WTC11 (cell line): Measurements from ENCODE around the gene CACTIN. TPM values are rescaled to one million over a fixed set of nuclear protein-coding genes. Genes with fewer than 3 reads are reported as not detected.

Source experiments
- ATAC-seq: fragments of 200-7000 bp; cut with Tn5 transposase; 2 replicates; pipeline ENCODE4 v1.10.0; 2021; ENCODE audit warnings: mild to moderate bottlenecking, moderate library complexity
- CTCF ChIA-PET: fragments of 300-600 bp; sonication (Branson Sonifier 250); formaldehyde crosslinking; loops from one replicate; lab custom pipeline; 2021; ENCODE audit warnings: antibody characterized with exemption; lab: Charles Lee
- POLR2A ChIA-PET: fragments of 350-600 bp; sonication (Branson Sonifier 250); formaldehyde crosslinking; loops from one replicate; lab custom pipeline; 2021; ENCODE audit warnings: antibody characterized with exemption; lab: Charles Lee
- DNase-seq: peaks from one replicate; pipeline ENCODE4 v3.0.0; 2021; ENCODE audit warnings: low spot score
- H3K27ac Mint-ChIP-seq: 2 replicates; pipeline ENCODE4 v1.8.0; 2021; ENCODE audit warnings: mixed read lengths
- H3K27me3 Mint-ChIP-seq: 2 replicates; pipeline ENCODE4 v1.8.0; 2021; ENCODE audit warnings: low read depth, mild to moderate bottlenecking, moderate library complexity, mixed read lengths
- H3K36me3 Mint-ChIP-seq: 2 replicates; pipeline ENCODE4 v1.8.0; 2021; ENCODE audit warnings: mixed read lengths
- H3K4me1 Mint-ChIP-seq: 2 replicates; pipeline ENCODE4 v1.8.0; 2022; ENCODE audit warnings: mixed read lengths
- H3K4me3 Mint-ChIP-seq: 2 replicates; pipeline ENCODE4 v1.8.0; 2021; ENCODE audit warnings: mild to moderate bottlenecking, moderate library complexity, mixed read lengths
- H3K9me3 Mint-ChIP-seq: 2 replicates; pipeline ENCODE4 v1.8.0; 2021; ENCODE audit warnings: mixed read lengths
- CREB1 ChIP-seq: sonication (generic); formaldehyde crosslinking; IDR thresholded peaks from 2 replicates; pipeline ENCODE4 v1.8.0; 2023; ENCODE audit warnings: mild to moderate bottlenecking, missing genetic modification reagents
- FOXJ3 ChIP-seq: sonication (generic); formaldehyde crosslinking; IDR thresholded peaks from 2 replicates; pipeline ENCODE4 v1.9.0; 2021; ENCODE audit warnings: missing genetic modification reagents, mild to moderate bottlenecking, borderline replicate concordance
- FOXP1 ChIP-seq: sonication (generic); formaldehyde crosslinking; IDR thresholded peaks from 2 replicates; pipeline ENCODE4 v1.8.0; 2022; ENCODE audit warnings: missing genetic modification reagents, mild to moderate bottlenecking, moderate library complexity, borderline replicate concordance
- NFE2L1 ChIP-seq: sonication (generic); formaldehyde crosslinking; IDR thresholded peaks from 2 replicates; pipeline ENCODE4 v1.8.1; 2023; ENCODE audit warnings: missing genetic modification reagents
- NR2C2 ChIP-seq: sonication (generic); formaldehyde crosslinking; IDR thresholded peaks from 2 replicates; pipeline ENCODE4 v1.8.0; 2022; ENCODE audit warnings: mild to moderate bottlenecking, missing genetic modification reagents
- RORB ChIP-seq: fragments of 250-450 bp; sonication (Bioruptor Pico); IDR thresholded peaks from 2 replicates; pipeline ENCODE4 v1.9.0; 2021; ENCODE audit warnings: mild to moderate bottlenecking
- SMAD3 ChIP-seq: sonication (generic); formaldehyde crosslinking; IDR thresholded peaks from 2 replicates; pipeline ENCODE4 v1.8.0; 2022; ENCODE audit warnings: missing genetic modification reagents, mild to moderate bottlenecking, borderline replicate concordance
- TCF7 ChIP-seq: sonication (generic); formaldehyde crosslinking; IDR thresholded peaks from 2 replicates; pipeline ENCODE4 v1.8.0; 2022; ENCODE audit warnings: mild to moderate bottlenecking, low read depth, missing genetic modification reagents, moderate library complexity
- ZBTB21 ChIP-seq: sonication (generic); formaldehyde crosslinking; IDR thresholded peaks from 2 replicates; pipeline ENCODE4 v1.8.1; 2023; ENCODE audit warnings: mild to moderate bottlenecking, missing genetic modification reagents, borderline replicate concordance
- ZNF219 ChIP-seq: sonication (generic); formaldehyde crosslinking; IDR thresholded peaks from 2 replicates; pipeline ENCODE4 v1.8.0; 2023; ENCODE audit warnings: missing genetic modification reagents, mild to moderate bottlenecking, borderline replicate concordance
- total RNA-seq: library from RNA; stranded (reverse); gene quantifications from 3 replicates; pipeline ENCODE4 v1.2.3, GENCODE V29; 2021
- TF ChIP-seq, protein P1 (sequence below): sonication (generic); formaldehyde crosslinking; IDR thresholded peaks from 2 replicates; pipeline ENCODE4 v1.8.1; 2022; ENCODE audit warnings: mild to moderate bottlenecking, missing genetic modification reagents, moderate library complexity, borderline replicate concordance
- TF ChIP-seq, protein P2 (sequence below): sonication (generic); formaldehyde crosslinking; IDR thresholded peaks from 2 replicates; pipeline ENCODE4 v1.8.0; 2023; ENCODE audit warnings: missing genetic modification reagents, mild to moderate bottlenecking, borderline replicate concordance
- TF ChIP-seq, protein P3 (sequence below): sonication (generic); formaldehyde crosslinking; IDR thresholded peaks from 2 replicates; pipeline ENCODE4 v1.8.1; 2023; ENCODE audit warnings: mild to moderate bottlenecking, missing genetic modification reagents, moderate library complexity
- TF ChIP-seq, protein P4 (sequence below): fragments of 250-450 bp; sonication (Bioruptor Pico); IDR thresholded peaks from 2 replicates; pipeline ENCODE4 v1.9.0; 2021; ENCODE audit warnings: mild to moderate bottlenecking
- TF ChIP-seq, protein P5 (sequence below): sonication (generic); formaldehyde crosslinking; IDR thresholded peaks from 2 replicates; pipeline ENCODE4 v1.8.1; 2023; ENCODE audit warnings: mild to moderate bottlenecking, missing genetic modification reagents, borderline replicate concordance
- TF ChIP-seq, protein P6 (sequence below): fragments of 250-450 bp; sonication (Bioruptor Pico); IDR thresholded peaks from 2 replicates; pipeline ENCODE4 v1.9.0; 2021; ENCODE audit warnings: mild to moderate bottlenecking, borderline replicate concordance

The CACTIN gene
- total RNA-seq, 1 experiment from 2014 or later = 42.2 TPM

DNA sequence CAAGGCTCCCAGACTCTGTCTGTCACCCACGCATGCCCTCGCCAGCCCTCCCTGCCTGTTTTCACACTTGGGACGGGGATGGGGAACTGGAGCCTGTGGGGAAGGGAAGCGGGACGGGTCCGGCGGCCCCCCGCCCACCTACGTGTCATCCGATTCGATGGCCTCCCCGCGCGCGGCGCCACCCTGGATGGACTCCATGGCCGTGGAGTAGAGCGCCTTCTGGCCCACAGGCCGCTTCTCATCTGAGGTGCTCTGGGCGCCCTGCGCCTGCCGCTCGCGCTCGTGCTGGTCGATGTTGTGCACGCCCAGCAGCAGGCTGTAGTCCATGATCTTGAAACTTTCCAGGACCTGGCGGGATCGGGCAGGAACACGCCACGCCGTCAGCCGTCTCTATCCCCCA is 25.1 kb upstream of the CACTIN start:
- Mint-ChIP-seq H3K27me3 (no peaks in the 10 kb centered on the region), H3K36me3 (peaks cover 2% of the 10 kb centered on the region; the same call in 1 of the 2 replicates), H3K9me3 (no peaks in the 10 kb centered on the region), H3K4me1 (no peaks in the 10 kb centered on the region), H3K27ac (no peak overlapping the region), H3K4me3 (no peak overlapping the region)
- ATAC-seq = no peak
- DNase-seq = no peak
- no peak for TF ChIP-seq FOXP1
- no peak for TF ChIP-seq ZBTB21
- TF ChIP-seq, protein P1, sequence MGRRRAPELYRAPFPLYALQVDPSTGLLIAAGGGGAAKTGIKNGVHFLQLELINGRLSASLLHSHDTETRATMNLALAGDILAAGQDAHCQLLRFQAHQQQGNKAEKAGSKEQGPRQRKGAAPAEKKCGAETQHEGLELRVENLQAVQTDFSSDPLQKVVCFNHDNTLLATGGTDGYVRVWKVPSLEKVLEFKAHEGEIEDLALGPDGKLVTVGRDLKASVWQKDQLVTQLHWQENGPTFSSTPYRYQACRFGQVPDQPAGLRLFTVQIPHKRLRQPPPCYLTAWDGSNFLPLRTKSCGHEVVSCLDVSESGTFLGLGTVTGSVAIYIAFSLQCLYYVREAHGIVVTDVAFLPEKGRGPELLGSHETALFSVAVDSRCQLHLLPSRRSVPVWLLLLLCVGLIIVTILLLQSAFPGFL (CRISPR knock-in tag) = no peak
- TF ChIP-seq SMAD3 (CRISPR knock-in tag) = no peak
- TF ChIP-seq, protein P2, sequence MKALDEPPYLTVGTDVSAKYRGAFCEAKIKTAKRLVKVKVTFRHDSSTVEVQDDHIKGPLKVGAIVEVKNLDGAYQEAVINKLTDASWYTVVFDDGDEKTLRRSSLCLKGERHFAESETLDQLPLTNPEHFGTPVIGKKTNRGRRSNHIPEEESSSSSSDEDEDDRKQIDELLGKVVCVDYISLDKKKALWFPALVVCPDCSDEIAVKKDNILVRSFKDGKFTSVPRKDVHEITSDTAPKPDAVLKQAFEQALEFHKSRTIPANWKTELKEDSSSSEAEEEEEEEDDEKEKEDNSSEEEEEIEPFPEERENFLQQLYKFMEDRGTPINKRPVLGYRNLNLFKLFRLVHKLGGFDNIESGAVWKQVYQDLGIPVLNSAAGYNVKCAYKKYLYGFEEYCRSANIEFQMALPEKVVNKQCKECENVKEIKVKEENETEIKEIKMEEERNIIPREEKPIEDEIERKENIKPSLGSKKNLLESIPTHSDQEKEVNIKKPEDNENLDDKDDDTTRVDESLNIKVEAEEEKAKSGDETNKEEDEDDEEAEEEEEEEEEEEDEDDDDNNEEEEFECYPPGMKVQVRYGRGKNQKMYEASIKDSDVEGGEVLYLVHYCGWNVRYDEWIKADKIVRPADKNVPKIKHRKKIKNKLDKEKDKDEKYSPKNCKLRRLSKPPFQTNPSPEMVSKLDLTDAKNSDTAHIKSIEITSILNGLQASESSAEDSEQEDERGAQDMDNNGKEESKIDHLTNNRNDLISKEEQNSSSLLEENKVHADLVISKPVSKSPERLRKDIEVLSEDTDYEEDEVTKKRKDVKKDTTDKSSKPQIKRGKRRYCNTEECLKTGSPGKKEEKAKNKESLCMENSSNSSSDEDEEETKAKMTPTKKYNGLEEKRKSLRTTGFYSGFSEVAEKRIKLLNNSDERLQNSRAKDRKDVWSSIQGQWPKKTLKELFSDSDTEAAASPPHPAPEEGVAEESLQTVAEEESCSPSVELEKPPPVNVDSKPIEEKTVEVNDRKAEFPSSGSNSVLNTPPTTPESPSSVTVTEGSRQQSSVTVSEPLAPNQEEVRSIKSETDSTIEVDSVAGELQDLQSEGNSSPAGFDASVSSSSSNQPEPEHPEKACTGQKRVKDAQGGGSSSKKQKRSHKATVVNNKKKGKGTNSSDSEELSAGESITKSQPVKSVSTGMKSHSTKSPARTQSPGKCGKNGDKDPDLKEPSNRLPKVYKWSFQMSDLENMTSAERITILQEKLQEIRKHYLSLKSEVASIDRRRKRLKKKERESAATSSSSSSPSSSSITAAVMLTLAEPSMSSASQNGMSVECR (CRISPR knock-in tag) = no peak
- TF ChIP-seq, protein P3, sequence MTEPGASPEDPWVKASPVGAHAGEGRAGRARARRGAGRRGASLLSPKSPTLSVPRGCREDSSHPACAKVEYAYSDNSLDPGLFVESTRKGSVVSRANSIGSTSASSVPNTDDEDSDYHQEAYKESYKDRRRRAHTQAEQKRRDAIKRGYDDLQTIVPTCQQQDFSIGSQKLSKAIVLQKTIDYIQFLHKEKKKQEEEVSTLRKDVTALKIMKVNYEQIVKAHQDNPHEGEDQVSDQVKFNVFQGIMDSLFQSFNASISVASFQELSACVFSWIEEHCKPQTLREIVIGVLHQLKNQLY (CRISPR knock-in tag) = no peak
- no peak for TF ChIP-seq NFE2L1 (CRISPR knock-in tag)
- TF ChIP-seq NR2C2 (CRISPR knock-in tag) = no peak
- TF ChIP-seq, protein P4, sequence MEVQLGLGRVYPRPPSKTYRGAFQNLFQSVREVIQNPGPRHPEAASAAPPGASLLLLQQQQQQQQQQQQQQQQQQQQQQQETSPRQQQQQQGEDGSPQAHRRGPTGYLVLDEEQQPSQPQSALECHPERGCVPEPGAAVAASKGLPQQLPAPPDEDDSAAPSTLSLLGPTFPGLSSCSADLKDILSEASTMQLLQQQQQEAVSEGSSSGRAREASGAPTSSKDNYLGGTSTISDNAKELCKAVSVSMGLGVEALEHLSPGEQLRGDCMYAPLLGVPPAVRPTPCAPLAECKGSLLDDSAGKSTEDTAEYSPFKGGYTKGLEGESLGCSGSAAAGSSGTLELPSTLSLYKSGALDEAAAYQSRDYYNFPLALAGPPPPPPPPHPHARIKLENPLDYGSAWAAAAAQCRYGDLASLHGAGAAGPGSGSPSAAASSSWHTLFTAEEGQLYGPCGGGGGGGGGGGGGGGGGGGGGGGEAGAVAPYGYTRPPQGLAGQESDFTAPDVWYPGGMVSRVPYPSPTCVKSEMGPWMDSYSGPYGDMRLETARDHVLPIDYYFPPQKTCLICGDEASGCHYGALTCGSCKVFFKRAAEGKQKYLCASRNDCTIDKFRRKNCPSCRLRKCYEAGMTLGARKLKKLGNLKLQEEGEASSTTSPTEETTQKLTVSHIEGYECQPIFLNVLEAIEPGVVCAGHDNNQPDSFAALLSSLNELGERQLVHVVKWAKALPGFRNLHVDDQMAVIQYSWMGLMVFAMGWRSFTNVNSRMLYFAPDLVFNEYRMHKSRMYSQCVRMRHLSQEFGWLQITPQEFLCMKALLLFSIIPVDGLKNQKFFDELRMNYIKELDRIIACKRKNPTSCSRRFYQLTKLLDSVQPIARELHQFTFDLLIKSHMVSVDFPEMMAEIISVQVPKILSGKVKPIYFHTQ (CRISPR knock-in tag) = no peak
- no peak for TF ChIP-seq RORB (CRISPR knock-in tag)
- TF ChIP-seq TCF7 (CRISPR knock-in tag) = no peak
- TF ChIP-seq, protein P5, sequence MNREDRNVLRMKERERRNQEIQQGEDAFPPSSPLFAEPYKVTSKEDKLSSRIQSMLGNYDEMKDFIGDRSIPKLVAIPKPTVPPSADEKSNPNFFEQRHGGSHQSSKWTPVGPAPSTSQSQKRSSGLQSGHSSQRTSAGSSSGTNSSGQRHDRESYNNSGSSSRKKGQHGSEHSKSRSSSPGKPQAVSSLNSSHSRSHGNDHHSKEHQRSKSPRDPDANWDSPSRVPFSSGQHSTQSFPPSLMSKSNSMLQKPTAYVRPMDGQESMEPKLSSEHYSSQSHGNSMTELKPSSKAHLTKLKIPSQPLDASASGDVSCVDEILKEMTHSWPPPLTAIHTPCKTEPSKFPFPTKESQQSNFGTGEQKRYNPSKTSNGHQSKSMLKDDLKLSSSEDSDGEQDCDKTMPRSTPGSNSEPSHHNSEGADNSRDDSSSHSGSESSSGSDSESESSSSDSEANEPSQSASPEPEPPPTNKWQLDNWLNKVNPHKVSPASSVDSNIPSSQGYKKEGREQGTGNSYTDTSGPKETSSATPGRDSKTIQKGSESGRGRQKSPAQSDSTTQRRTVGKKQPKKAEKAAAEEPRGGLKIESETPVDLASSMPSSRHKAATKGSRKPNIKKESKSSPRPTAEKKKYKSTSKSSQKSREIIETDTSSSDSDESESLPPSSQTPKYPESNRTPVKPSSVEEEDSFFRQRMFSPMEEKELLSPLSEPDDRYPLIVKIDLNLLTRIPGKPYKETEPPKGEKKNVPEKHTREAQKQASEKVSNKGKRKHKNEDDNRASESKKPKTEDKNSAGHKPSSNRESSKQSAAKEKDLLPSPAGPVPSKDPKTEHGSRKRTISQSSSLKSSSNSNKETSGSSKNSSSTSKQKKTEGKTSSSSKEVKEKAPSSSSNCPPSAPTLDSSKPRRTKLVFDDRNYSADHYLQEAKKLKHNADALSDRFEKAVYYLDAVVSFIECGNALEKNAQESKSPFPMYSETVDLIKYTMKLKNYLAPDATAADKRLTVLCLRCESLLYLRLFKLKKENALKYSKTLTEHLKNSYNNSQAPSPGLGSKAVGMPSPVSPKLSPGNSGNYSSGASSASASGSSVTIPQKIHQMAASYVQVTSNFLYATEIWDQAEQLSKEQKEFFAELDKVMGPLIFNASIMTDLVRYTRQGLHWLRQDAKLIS = no peak
- no peak for TF ChIP-seq CREB1 (CRISPR knock-in tag)
- TF ChIP-seq FOXJ3 (CRISPR knock-in tag) = no peak
- TF ChIP-seq ZNF219 (CRISPR knock-in tag) = no peak
- TF ChIP-seq, protein P6, sequence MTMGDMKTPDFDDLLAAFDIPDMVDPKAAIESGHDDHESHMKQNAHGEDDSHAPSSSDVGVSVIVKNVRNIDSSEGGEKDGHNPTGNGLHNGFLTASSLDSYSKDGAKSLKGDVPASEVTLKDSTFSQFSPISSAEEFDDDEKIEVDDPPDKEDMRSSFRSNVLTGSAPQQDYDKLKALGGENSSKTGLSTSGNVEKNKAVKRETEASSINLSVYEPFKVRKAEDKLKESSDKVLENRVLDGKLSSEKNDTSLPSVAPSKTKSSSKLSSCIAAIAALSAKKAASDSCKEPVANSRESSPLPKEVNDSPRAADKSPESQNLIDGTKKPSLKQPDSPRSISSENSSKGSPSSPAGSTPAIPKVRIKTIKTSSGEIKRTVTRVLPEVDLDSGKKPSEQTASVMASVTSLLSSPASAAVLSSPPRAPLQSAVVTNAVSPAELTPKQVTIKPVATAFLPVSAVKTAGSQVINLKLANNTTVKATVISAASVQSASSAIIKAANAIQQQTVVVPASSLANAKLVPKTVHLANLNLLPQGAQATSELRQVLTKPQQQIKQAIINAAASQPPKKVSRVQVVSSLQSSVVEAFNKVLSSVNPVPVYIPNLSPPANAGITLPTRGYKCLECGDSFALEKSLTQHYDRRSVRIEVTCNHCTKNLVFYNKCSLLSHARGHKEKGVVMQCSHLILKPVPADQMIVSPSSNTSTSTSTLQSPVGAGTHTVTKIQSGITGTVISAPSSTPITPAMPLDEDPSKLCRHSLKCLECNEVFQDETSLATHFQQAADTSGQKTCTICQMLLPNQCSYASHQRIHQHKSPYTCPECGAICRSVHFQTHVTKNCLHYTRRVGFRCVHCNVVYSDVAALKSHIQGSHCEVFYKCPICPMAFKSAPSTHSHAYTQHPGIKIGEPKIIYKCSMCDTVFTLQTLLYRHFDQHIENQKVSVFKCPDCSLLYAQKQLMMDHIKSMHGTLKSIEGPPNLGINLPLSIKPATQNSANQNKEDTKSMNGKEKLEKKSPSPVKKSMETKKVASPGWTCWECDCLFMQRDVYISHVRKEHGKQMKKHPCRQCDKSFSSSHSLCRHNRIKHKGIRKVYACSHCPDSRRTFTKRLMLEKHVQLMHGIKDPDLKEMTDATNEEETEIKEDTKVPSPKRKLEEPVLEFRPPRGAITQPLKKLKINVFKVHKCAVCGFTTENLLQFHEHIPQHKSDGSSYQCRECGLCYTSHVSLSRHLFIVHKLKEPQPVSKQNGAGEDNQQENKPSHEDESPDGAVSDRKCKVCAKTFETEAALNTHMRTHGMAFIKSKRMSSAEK (CRISPR knock-in tag) = no peak
- ChIA-PET POLR2A (no interaction called here), CTCF (no interaction called here)
